OCI-LY3 (cell line): Measurements from ENCODE around the gene BHLHE23.

Experiments
- H2AFZ ChIP-seq: fragments of 200-600, 300-600 bp; shearing (Covaris generic); 2 replicates; pipeline ENCODE4 v1.6.0; 2014; ENCODE audit warnings: antibody characterized with exemption, low read depth, low read length
- H3K27ac ChIP-seq: fragments of 200-600, 300-600 bp; sonication (generic); 2 replicates; pipeline ENCODE4 v1.5.1; 2014; ENCODE audit warnings: mild to moderate bottlenecking, low read length, moderate library complexity, mixed read lengths
- H3K27me3 ChIP-seq: fragments of 200-600, 300-600 bp; sonication (generic); 2 replicates; pipeline ENCODE4 v1.6.1; 2014; ENCODE audit warnings: low read depth, low read length, mixed read lengths
- H3K36me3 ChIP-seq: fragments of 200-600, 300-600 bp; sonication (generic); replicated peaks from 2 replicates; pipeline ENCODE3; 2014; ENCODE audit warnings: low read depth, low read length, mixed read lengths
- H3K4me1 ChIP-seq: fragments of 300-600, 200-600 bp; sonication (generic); 2 replicates; pipeline ENCODE4 v1.6.1; 2014; ENCODE audit warnings: low read length, mixed read lengths
- H3K4me2 ChIP-seq: fragments of 200-600, 300-600 bp; sonication (generic); 2 replicates; pipeline ENCODE4 v1.6.1; 2014; ENCODE audit warnings: low read length, mixed read lengths
- H3K4me3 ChIP-seq: fragments of 300-600, 200-600 bp; sonication (generic); 2 replicates; pipeline ENCODE4 v1.5.1; 2014; ENCODE audit warnings: antibody characterized with exemption, mild to moderate bottlenecking, low read length, moderate library complexity
- H3K79me2 ChIP-seq: fragments of 300-600, 200-600 bp; shearing (Covaris generic); 2 replicates; pipeline ENCODE4 v1.6.1; 2014; ENCODE audit warnings: mild to moderate bottlenecking, low read length, mixed read lengths
- H3K9ac ChIP-seq: fragments of 300-600, 200-600 bp; shearing (Covaris generic); 2 replicates; pipeline ENCODE4 v1.6.0; 2014; ENCODE audit warnings: mild to moderate bottlenecking, low read length, moderate library complexity
- H3K9me3 ChIP-seq: fragments of 200-600, 300-600 bp; shearing (Covaris generic); 2 replicates; pipeline ENCODE4 v1.6.1; 2014; ENCODE audit warnings: low read length, mixed read lengths; ENCODE audit not compliant: insufficient read depth
- H4K20me1 ChIP-seq: fragments of 200-600, 300-600 bp; sonication (generic); 2 replicates; pipeline ENCODE4 v1.6.1; 2016; ENCODE audit warnings: low read length, mixed read lengths; ENCODE audit not compliant: insufficient read depth
- EZH2phosphoT487 ChIP-seq: fragments of 200-600 bp; shearing (Covaris generic); IDR thresholded peaks from 2 replicates; pipeline ENCODE4 v1.6.1; 2018; ENCODE audit warnings: antibody characterized with exemption, mixed run types, low read depth
- TF ChIP-seq, protein P1 (sequence below): fragments of 200-600, 300-600 bp; sonication (generic); IDR thresholded peaks from 2 replicates; pipeline ENCODE4 v1.5.1; 2014; ENCODE audit warnings: antibody characterized with exemption, low read length, low read depth

Gene BHLHE23

DNA sequence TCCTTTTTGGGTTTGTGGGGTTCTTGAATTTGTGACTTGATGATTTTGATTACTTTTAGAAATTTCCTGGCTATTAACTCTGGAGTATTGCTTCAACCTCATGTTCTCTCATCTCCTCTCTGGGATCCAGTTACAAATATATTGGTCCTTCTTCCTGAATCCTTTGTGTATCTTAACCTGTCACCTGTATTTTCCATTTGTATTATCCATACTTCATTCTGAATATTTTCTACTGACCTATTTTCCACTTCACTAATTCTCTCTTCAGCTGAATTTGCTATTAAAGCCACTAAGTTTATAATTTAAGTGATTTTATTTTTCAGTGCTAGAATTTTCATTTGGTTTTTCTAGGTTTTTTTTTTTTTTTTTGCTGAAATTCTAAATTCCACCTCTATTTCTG lies 6.4 kb upstream of the BHLHE23 start:
- Histone ChIP-seq H3K79me2 (no peaks in the 10 kb centered on the region), H3K9ac (no peak overlapping the region), H3K36me3 (peaks cover 6% of the 10 kb centered on the region), H2AFZ (no peak overlapping the region), H3K4me2 (no peak overlapping the region), H4K20me1 (no peaks in the 10 kb centered on the region), H3K4me3 (no peak overlapping the region), H3K4me1 (peaks cover 37% of the 10 kb centered on the region), H3K9me3 (peaks cover 9% of the 10 kb centered on the region), H3K27me3 (peaks cover 7% of the 10 kb centered on the region; the same call in 1 of the 2 replicates), H3K27ac (no peak overlapping the region)
- TF ChIP-seq EZH2phosphoT487 = no peak
- TF ChIP-seq, protein P1, sequence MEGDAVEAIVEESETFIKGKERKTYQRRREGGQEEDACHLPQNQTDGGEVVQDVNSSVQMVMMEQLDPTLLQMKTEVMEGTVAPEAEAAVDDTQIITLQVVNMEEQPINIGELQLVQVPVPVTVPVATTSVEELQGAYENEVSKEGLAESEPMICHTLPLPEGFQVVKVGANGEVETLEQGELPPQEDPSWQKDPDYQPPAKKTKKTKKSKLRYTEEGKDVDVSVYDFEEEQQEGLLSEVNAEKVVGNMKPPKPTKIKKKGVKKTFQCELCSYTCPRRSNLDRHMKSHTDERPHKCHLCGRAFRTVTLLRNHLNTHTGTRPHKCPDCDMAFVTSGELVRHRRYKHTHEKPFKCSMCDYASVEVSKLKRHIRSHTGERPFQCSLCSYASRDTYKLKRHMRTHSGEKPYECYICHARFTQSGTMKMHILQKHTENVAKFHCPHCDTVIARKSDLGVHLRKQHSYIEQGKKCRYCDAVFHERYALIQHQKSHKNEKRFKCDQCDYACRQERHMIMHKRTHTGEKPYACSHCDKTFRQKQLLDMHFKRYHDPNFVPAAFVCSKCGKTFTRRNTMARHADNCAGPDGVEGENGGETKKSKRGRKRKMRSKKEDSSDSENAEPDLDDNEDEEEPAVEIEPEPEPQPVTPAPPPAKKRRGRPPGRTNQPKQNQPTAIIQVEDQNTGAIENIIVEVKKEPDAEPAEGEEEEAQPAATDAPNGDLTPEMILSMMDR = no peak

DNA sequence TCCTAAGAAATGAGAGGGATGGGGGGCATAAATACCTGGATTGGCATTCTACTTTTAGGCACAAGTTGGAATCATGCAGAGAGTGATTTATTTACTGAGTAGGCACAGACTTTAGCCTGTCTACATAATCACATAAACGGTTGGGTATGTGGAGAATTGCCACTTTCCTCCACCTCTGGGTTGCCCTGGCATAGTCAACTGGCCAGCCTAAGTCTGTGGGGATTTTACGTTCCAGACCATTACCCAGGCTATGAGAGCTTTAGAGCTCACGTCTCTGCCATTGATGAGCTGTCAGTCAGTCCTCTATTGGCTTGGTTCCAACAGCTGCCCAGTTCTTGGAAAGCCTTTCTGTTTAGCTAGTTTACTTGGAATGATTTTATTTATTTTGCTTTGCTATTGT lies 5.0 kb upstream of the BHLHE23 start:
- TF ChIP-seq, protein P1 = no peak
- no peak for TF ChIP-seq EZH2phosphoT487
- Histone ChIP-seq H3K9me3 (peaks cover 9% of the 10 kb centered on the region), H2AFZ (no peak overlapping the region), H3K9ac (no peak overlapping the region), H3K79me2 (no peaks in the 10 kb centered on the region), H3K27ac (no peak overlapping the region), H3K27me3 (peaks cover 7% of the 10 kb centered on the region; the same call in 1 of the 2 replicates), H3K36me3 (peaks cover 6% of the 10 kb centered on the region), H3K4me3 (no peak overlapping the region), H3K4me2 (no peak overlapping the region), H4K20me1 (no peaks in the 10 kb centered on the region), H3K4me1 (peaks cover 37% of the 10 kb centered on the region)

DNA sequence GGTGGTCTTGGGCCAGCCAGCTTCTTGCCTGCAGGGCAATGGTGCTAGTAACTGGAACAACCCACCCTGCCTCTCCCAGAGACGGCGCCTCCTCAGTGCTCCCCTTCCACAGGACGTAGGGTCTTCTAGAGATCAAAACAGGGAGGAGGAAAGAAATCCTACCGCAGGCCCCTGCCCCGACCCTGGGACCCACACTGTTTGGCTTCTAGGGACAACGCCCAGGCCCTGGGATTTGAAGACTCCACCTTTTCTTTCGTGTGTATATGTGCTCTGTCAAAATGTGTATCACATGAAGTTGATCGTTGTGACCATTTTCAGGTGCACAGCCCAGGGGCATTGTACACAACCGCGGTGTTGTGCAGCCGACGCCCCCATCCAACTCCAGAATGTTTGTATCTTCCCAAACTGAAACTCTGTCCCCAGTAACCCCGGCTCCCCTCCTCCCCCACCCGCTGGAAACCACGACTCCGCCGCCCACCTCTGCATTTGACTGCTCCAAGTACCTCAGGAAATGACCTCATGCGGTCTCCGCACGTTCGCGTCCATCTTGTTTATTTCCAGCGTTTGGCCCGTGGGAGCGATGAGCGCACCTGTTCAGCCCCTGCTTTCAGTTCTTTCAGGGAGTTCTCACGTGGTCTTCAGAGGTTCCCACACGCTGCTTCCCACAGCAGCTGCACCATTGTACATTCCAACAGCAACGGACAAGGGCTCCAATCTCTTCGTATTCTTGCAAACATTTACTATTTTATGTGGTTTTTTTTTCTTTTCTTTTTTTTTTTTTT lies 3.4 kb upstream of the BHLHE23 start:
- no peaks in the 10 kb centered on the region for H3K79me2 ChIP-seq
- peak overlapping the region; percentile 57 for H3K9ac ChIP-seq
- H3K27me3 ChIP-seq = peaks cover 7% of the 10 kb centered on the region; the same call in 1 of the 2 replicates
- H3K4me1 ChIP-seq = peaks cover 37% of the 10 kb centered on the region
- no peaks in the 10 kb centered on the region for H4K20me1 ChIP-seq
- peak overlapping the region; percentile 90 for H3K4me2 ChIP-seq
- peak overlapping the region; percentile 40 for H2AFZ ChIP-seq
- H3K36me3 ChIP-seq = peaks cover 6% of the 10 kb centered on the region
- peak overlapping the region; percentile 28 for H3K27ac ChIP-seq
- TF ChIP-seq, protein P1 = no peak
- TF ChIP-seq EZH2phosphoT487 = no peak
- H3K9me3 ChIP-seq = peaks cover 9% of the 10 kb centered on the region
- H3K4me3 ChIP-seq = peak overlapping the region; percentile 82

DNA sequence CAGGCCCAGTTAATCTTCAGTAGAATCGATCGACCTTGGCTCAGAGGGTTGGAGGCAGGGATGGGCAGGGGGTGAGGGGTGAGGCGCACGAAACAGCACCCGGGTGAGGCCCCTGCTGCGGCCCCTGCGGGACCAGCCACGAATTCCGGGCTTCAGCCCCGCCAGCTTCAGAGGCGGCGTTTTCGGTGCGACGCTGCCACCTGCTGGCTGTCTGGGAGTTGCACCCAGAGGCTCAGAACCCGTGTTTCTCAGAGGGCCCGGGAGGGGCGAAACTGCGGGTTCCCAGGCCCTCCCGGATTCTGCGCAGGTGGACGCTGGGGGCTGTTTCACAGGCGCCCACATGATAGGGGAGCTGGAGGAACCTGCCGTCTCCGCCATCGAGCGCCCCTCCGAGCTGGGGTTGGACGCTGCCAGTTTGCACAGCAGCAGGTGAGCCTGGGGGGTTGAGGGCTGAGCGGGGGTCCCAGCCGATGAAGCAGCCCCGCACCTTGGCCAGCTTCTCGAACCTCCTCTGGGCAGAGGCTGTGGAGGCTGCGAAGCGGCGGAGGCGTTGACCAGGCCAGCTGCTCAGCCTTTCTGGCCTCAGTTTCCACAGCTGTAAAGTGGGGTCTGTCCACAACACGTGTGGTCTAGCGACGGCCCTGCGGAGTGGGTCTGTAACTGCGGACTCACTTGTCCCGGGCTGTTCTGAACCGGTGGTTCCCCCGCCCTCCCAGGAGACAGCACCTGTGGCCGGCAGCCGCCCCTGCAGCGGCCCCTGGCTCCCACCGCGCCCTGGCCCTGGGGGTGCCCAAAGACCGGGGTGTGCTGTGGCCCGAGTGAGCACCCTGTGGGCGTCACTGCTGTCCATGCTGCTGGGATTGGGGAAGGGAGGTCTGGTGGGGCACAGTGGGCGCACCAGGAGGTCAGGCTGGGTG lies 2.5 kb upstream of the BHLHE23 start:
- Histone ChIP-seq H3K4me2 (peak overlapping the region; percentile 90), H3K4me1 (peaks cover 37% of the 10 kb centered on the region), H3K79me2 (no peaks in the 10 kb centered on the region), H3K27me3 (peaks cover 7% of the 10 kb centered on the region; the same call in 1 of the 2 replicates), H3K4me3 (peak overlapping the region; percentile 82), H3K27ac (peak overlapping the region; percentile 28), H3K36me3 (peaks cover 6% of the 10 kb centered on the region), H3K9me3 (peaks cover 9% of the 10 kb centered on the region), H2AFZ (peak overlapping the region; percentile 40; the same call in 1 of the 2 replicates), H4K20me1 (no peaks in the 10 kb centered on the region), H3K9ac (peak overlapping the region; percentile 57)
- TF ChIP-seq, protein P1 = peak; percentile 92
- no peak for TF ChIP-seq EZH2phosphoT487
